Activated CD4-positive, alpha-beta T cell treated with anti-CD3 and anti-CD28 coated beads, Interleukin-2, amount 50 U/mL, for 24 hours (primary cell): ENCODE results near the gene SYNM.

Experiments
- DNase-seq, 2 donors: peaks; one replicate each; pipeline ENCODE4 v3.0.0-alpha.2; 2020; ENCODE audit warnings: low read depth in 1 of 2, low spot score in 1 of 2

Gene SYNM

GRCh38 chr15:99138491-99138982 is 33.7 kb downstream of the SYNM start:
- DNase-seq = no peak

GRCh38 chr15:99139276-99139675 is 34.4 kb downstream of the SYNM start:
- no peak for DNase-seq

- no peak for DNase-seq
These were observed 35.7 kb downstream of the SYNM start for GRCh38 chr15:99140590-99140989.

- DNase-seq = no peak
These were observed 37.1 kb downstream of the SYNM start for GRCh38 chr15:99141943-99142342.

GRCh38 chr15:99142562-99142961 is 37.7 kb downstream of the SYNM start:
- no peak for DNase-seq

- DNase-seq = no peak
These were observed 38.4 kb downstream of the SYNM start for GRCh38 chr15:99143242-99143641.

- DNase-seq = no peak
These were observed 39.1 kb downstream of the SYNM start for GRCh38 chr15:99143655-99144610.

- DNase-seq = no peak
These were observed 40.1 kb downstream of the SYNM start for GRCh38 chr15:99145005-99145404.

- no peak for DNase-seq
These were observed 40.9 kb downstream of the SYNM start for GRCh38 chr15:99145778-99146177.

- DNase-seq = no peak
These were observed 41.8 kb downstream of the SYNM start for GRCh38 chr15:99146661-99147060.

- no peak for DNase-seq
These were observed 44.0 kb downstream of the SYNM start for GRCh38 chr15:99148851-99149276.

- no peak for DNase-seq
These were observed 44.5 kb downstream of the SYNM start for GRCh38 chr15:99149366-99149765.

GRCh38 chr15:99151156-99151555 is 46.3 kb downstream of the SYNM start:
- DNase-seq = no peak

- no peak for DNase-seq
These were observed 48.2 kb downstream of the SYNM start for GRCh38 chr15:99153026-99153535.

GRCh38 chr15:99154271-99154670 is 49.4 kb downstream of the SYNM start:
- DNase-seq = no peak

GRCh38 chr15:99155961-99156443 is 51.1 kb downstream of the SYNM start:
- no peak for DNase-seq

GRCh38 chr15:99157456-99157855 is 52.6 kb downstream of the SYNM start:
- DNase-seq = no peak

- no peak for DNase-seq
These were observed 53.9 kb downstream of the SYNM start for GRCh38 chr15:99158626-99159412.

- no peak for DNase-seq
These were observed 58.6 kb downstream of the SYNM start for GRCh38 chr15:99163271-99164062.

- DNase-seq = no peak
These were observed 59.2 kb downstream of the SYNM start for GRCh38 chr15:99164119-99164518.
